GM12878 (cell line): ENCODE data around the gene CTDNEP1. TPM values are rescaled to one million over a fixed set of nuclear protein-coding genes. Genes with fewer than 3 reads are reported as not detected.

Experiments used
- ATF7 ChIP-seq: fragments of 450-650 bp; IDR thresholded peaks from 2 replicates; pipeline ENCODE4 v1.6.1; 2016; ENCODE audit warnings: low read depth, mild to moderate bottlenecking
- CBX3 ChIP-seq: fragments of 200-600 bp; sonication (generic); IDR thresholded peaks from 2 replicates; pipeline ENCODE4 v1.6.1; 2016; ENCODE audit warnings: low read depth, borderline replicate concordance
- CBX5 ChIP-seq: sonication (generic); IDR thresholded peaks from 2 replicates; pipeline ENCODE4 v1.6.1; 2016; ENCODE audit warnings: low read depth, moderate library complexity, mild to moderate bottlenecking, inconsistent platforms
- CHD4 ChIP-seq: fragments of 200-600 bp; sonication (generic); IDR thresholded peaks from 2 replicates; pipeline ENCODE4 v1.6.1; 2016; ENCODE audit warnings: mild to moderate bottlenecking
- HCFC1 ChIP-seq: fragments of 150-350 bp; IDR thresholded peaks from 2 replicates; pipeline ENCODE4 v1.6.1; 2014; ENCODE audit warnings: low read length
- HDGF ChIP-seq: fragments of 450-650 bp; IDR thresholded peaks from 2 replicates; pipeline ENCODE4 v1.6.1; 2016; ENCODE audit warnings: antibody characterized with exemption
- HSF1 ChIP-seq: fragments of 150-350 bp; IDR thresholded peaks from 2 replicates; pipeline ENCODE4 v1.6.1; 2014; ENCODE audit warnings: mild to moderate bottlenecking, low read depth, low read length
- JUND ChIP-seq: IDR thresholded peaks from 2 replicates; pipeline ENCODE4 v1.6.1; 2012; ENCODE audit warnings: low read depth, mild to moderate bottlenecking, low read length, improper control_type of control experiment, moderate library complexity
- KDM1A ChIP-seq: fragments of 200-600 bp; sonication (generic); IDR thresholded peaks from 2 replicates; pipeline ENCODE4 v1.6.1; 2016; ENCODE audit warnings: borderline replicate concordance
- MXI1 ChIP-seq: fragments of 150-350 bp; IDR thresholded peaks from 2 replicates; pipeline ENCODE4 v1.6.1; 2011; ENCODE audit warnings: low read depth, mild to moderate bottlenecking, inconsistent platforms, low read length, improper control_type of control experiment
- NR2F1 ChIP-seq: fragments of 450-650 bp; conservative IDR thresholded peaks from 2 replicates; pipeline ENCODE4 v1.6.1; 2017; ENCODE audit warnings: mild to moderate bottlenecking
- RAD21 ChIP-seq: IDR thresholded peaks from 2 replicates; pipeline ENCODE4 v1.6.1; 2011; ENCODE audit warnings: mild to moderate bottlenecking, low read depth, low read length, moderate library complexity; ENCODE audit not compliant: insufficient read depth
- RCOR1 ChIP-seq: conservative IDR thresholded peaks from 2 replicates; pipeline ENCODE4 v1.6.1; 2012; ENCODE audit warnings: low read depth, low read length, improper control_type of control experiment
- SREBF2 ChIP-seq: IDR thresholded peaks from 2 replicates; pipeline ENCODE4 v1.6.1; 2012; ENCODE audit warnings: mild to moderate bottlenecking, low read length
- STAT1 ChIP-seq: fragments of 450-650 bp; conservative IDR thresholded peaks from 2 replicates; pipeline ENCODE4 v1.6.1; 2014; ENCODE audit warnings: antibody characterized with exemption, mild to moderate bottlenecking
- TCF12 ChIP-seq: IDR thresholded peaks from 2 replicates; pipeline ENCODE4 v1.6.1; 2011; ENCODE audit warnings: low read depth, mild to moderate bottlenecking, low read length
- ZBTB40 ChIP-seq: fragments of 450-650 bp; IDR thresholded peaks from 2 replicates; pipeline ENCODE4 v1.6.1; 2016; ENCODE audit warnings: mild to moderate bottlenecking, moderate library complexity, borderline replicate concordance
- polyA plus RNA-seq, 11 experiments: library from polyadenylated mRNA; depleted of rRNA in 4 of 11; unstranded in 6 of 11; stranded (reverse) in 5 of 11; fragments of >200 nt; fragmentation: Nextera tagmentation in 4 of 11; fragmentation: Illumina TruSeq in 1 of 11; extraction: Ambion mirVana in 4 of 11; extraction: Trizol in 1 of 11; gene quantifications; 1 replicate in 1 of 11; 2 replicates in 10 of 11; pipeline versions ENCODE4 v1.2.1 to v1.2.3, GENCODE V29; 2011 to 2016; ENCODE audit warnings: inconsistent platforms in 2 of 11, missing spikeins in 2 of 11, low read depth in 1 of 11
- total RNA-seq, 4 experiments: library from RNA; depleted of rRNA in 3 of 4; stranded (reverse); fragments of >200 nt in 3 of 4; fragmentation: Illumina TruSeq in 1 of 4; extraction: Trizol in 1 of 4; gene quantifications; 2 replicates each; pipeline versions ENCODE4 v1.2.1 to v1.2.3, GENCODE V29; 2013 to 2021
- TF ChIP-seq, protein P1 (sequence below): fragments of 450-650 bp; formaldehyde crosslinking; IDR thresholded peaks from 2 replicates; pipeline ENCODE4 v1.4.0; 2022; ENCODE audit warnings: mild to moderate bottlenecking, moderate library complexity
- TF ChIP-seq, protein P2 (sequence below): IDR thresholded peaks from 2 replicates; pipeline ENCODE4 v1.6.1; 2011; ENCODE audit warnings: low read depth, mild to moderate bottlenecking, low read length, moderate library complexity, borderline replicate concordance; ENCODE audit errors: extremely low read depth

The CTDNEP1 gene
- total and polyA plus RNA-seq, 10 of the 15 experiments (the other 5 are each of a cell fraction or from before 2014, with no cell fraction given): 23.7 to 176 (median 30.3) TPM

DNA sequence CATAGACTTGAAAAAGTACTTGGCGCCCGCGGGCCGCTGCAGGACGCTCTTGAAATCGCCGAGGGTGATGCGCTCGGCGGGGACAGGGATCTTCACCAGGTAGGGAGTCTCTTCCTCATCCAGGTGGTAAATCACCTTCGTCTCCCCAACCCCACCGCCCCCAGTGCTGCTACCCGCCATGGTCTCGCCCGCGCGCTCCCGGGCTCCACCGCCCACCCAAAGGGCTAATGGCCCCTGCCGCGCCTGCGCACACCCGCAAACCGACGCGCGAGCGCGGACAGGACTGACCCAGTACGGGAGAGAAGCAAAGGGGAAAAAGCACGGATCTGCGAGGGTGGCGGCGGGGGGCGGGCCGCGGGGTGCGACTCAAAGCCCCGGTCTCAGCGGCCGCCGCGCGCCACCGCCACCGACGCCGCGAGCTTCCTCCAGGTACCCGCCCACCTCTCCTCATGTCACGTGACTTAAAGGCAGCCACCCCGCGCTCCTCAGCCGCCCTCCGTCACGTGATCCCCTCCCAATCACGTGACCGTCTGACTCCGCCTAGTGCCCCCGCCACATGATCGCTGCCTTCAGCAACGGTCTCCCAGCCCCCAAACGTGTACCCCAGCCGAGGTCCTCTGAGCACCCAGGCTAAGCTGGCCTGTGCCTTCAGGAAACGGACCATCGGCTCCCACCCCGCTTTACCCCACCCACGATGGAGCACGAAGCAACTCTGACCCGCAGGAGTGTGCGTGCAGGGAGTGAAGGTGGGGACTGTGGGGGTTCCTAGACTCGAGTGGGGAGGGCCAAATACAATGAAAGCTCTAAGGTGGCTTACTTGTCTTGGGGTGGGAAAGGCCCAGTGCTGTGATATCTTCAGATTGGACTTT, 17.2 kb downstream of the CTDNEP1 start, which contains the start of gene DVL2 (continued):
- TF ChIP-seq HSF1: no peak
- TF ChIP-seq JUND: peak; percentile 65; the same call in 1 of the 2 replicates
- TF ChIP-seq HDGF: peak; percentile 75; the same call in 1 of the 2 replicates
- TF ChIP-seq, protein P1, sequence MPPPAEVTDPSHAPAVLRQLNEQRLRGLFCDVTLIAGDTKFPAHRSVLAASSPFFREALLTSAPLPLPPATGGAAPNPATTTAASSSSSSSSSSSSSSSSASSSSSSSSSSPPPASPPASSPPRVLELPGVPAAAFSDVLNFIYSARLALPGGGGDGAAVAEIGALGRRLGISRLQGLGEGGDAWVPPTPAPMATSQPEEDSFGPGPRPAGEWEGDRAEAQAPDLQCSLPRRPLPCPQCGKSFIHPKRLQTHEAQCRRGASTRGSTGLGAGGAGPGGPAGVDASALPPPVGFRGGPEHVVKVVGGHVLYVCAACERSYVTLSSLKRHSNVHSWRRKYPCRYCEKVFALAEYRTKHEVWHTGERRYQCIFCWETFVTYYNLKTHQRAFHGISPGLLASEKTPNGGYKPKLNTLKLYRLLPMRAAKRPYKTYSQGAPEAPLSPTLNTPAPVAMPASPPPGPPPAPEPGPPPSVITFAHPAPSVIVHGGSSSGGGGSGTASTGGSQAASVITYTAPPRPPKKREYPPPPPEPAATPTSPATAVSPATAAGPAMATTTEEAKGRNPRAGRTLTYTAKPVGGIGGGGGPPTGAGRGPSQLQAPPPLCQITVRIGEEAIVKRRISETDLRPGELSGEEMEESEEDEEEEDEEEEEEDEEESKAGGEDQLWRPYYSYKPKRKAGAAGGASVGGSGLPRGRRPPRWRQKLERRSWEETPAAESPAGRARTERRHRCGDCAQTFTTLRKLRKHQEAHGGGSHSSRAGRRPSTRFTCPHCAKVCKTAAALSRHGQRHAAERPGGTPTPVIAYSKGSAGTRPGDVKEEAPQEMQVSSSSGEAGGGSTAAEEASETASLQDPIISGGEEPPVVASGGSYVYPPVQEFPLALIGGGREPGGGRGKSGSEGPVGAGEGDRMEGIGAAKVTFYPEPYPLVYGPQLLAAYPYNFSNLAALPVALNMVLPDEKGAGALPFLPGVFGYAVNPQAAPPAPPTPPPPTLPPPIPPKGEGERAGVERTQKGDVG (CRISPR knock-in tag): peak; percentile 99
- peak; percentile 41; the same call in 1 of the 2 replicates for TF ChIP-seq TCF12
- no peak for TF ChIP-seq CBX3
- TF ChIP-seq ATF7: peak; percentile 44; the same call in 1 of the 2 replicates
- TF ChIP-seq MXI1: peak; percentile 83; the same call in 1 of the 2 replicates
- TF ChIP-seq SREBF2: no peak
- no peak for TF ChIP-seq CBX5
- no peak for TF ChIP-seq KDM1A
- TF ChIP-seq ZBTB40: no peak
- TF ChIP-seq, protein P2, sequence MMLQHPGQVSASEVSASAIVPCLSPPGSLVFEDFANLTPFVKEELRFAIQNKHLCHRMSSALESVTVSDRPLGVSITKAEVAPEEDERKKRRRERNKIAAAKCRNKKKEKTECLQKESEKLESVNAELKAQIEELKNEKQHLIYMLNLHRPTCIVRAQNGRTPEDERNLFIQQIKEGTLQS: peak; percentile 99
- TF ChIP-seq CHD4: no peak
- 0 out of 2 replicates have a peak, but pooled peaks have one; percentile 46 for TF ChIP-seq RCOR1
- TF ChIP-seq RAD21: no peak
- TF ChIP-seq NR2F1: peak; percentile 64
- no peak for TF ChIP-seq STAT1
- peak; percentile 66 for TF ChIP-seq HCFC1
